Colonic mucosa (tissue), 4 donors: ENCODE measurements around the gene HBEGF. TPM values are rescaled to one million over a fixed set of nuclear protein-coding genes. Genes with fewer than 3 reads are reported as not detected.

Experiments
- DNase-seq: peaks from one replicate; pipeline ENCODE4 v3.0.0-alpha.2; 2020
- H3K27ac ChIP-seq: fragments of 200-600 bp; one replicate; pipeline ENCODE4 v1.8.0; 2021
- H3K27me3 ChIP-seq: fragments of 200-600 bp; one replicate; pipeline ENCODE4 v1.8.0; 2021
- H3K36me3 ChIP-seq: fragments of 200-600 bp; one replicate; pipeline ENCODE4 v1.8.0; 2021
- H3K4me1 ChIP-seq: fragments of 200-600 bp; one replicate; pipeline ENCODE4 v1.8.0; 2021; ENCODE audit warnings: mild to moderate bottlenecking
- H3K4me3 ChIP-seq: fragments of 200-600 bp; one replicate; pipeline ENCODE4 v1.8.0; 2021
- H3K9ac ChIP-seq, 2 donors: one replicate each; pipeline ENCODE4 v1.7.0; 2013; ENCODE audit warnings: control low read depth in 2 of 2, low read depth in 2 of 2, low read length in 2 of 2
- H3K9me3 ChIP-seq: fragments of 200-600 bp; one replicate; pipeline ENCODE4 v1.8.0; 2021
- intact Hi-C: fragments of 100-400 bp; cut with DNase I; formaldehyde crosslinking; loops from one replicate; pipeline ENCODE4 v1.14.1; 2022
- total RNA-seq, 2 donors: library from RNA; stranded (reverse); fragmentation: NEBNext Ultra II Directional in 1 of 2; extraction: Animal tissue kit (Norgen Biotek cat#: 25700) in 1 of 2; gene quantifications; one replicate each; pipeline ENCODE4 v1.2.1, GENCODE V29; 2021
- TF ChIP-seq, protein P1 (sequence below): fragments of 200-600 bp; IDR thresholded peaks from one replicate; pipeline ENCODE4 v1.8.0; 2022; ENCODE audit warnings: antibody characterized with exemption, mild to moderate bottlenecking
- donor health status: healthy.
- donor health status: DM: no; HTN: no; CAD: no.
- donor health status: DM: no; HTN: no; CAD: no.

HBEGF gene
- total RNA-seq, 2 donors from 2014 or later, result 4.3 to 14.6 TPM

DNA sequence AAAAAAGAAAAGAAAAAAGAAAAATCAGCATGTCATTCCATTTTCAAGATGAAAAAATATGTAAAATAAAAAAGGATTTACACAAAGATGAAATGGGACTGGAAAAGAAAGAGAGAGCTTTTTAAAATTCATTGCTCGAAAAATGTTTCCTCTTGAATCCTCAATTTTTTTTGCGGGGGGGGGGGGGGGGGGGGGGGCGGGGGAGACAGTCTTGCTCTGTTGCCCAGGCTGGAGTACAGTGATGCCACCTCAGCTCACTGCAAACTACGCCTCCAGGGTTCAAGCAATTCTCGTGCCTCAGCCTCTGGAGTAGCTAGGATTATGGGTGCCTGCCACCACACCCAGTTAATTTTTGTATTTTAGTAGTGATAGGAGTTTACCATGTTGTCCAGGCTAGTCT, 60.0 kb downstream of the HBEGF start:
- TF ChIP-seq, protein P1, sequence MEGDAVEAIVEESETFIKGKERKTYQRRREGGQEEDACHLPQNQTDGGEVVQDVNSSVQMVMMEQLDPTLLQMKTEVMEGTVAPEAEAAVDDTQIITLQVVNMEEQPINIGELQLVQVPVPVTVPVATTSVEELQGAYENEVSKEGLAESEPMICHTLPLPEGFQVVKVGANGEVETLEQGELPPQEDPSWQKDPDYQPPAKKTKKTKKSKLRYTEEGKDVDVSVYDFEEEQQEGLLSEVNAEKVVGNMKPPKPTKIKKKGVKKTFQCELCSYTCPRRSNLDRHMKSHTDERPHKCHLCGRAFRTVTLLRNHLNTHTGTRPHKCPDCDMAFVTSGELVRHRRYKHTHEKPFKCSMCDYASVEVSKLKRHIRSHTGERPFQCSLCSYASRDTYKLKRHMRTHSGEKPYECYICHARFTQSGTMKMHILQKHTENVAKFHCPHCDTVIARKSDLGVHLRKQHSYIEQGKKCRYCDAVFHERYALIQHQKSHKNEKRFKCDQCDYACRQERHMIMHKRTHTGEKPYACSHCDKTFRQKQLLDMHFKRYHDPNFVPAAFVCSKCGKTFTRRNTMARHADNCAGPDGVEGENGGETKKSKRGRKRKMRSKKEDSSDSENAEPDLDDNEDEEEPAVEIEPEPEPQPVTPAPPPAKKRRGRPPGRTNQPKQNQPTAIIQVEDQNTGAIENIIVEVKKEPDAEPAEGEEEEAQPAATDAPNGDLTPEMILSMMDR, result no peak
- Histone ChIP-seq H3K27ac (no peak overlapping the region), H3K27me3 (no peaks in the 10 kb centered on the region), H3K36me3 (no peaks in the 10 kb centered on the region), H3K9ac (no peak overlapping the region), H3K4me1 (no peaks in the 10 kb centered on the region), H3K9me3 (no peaks in the 10 kb centered on the region), H3K4me3 (no peak overlapping the region)
- DNase-seq, result no peak
- intact Hi-C loops, result no loop called here

DNA sequence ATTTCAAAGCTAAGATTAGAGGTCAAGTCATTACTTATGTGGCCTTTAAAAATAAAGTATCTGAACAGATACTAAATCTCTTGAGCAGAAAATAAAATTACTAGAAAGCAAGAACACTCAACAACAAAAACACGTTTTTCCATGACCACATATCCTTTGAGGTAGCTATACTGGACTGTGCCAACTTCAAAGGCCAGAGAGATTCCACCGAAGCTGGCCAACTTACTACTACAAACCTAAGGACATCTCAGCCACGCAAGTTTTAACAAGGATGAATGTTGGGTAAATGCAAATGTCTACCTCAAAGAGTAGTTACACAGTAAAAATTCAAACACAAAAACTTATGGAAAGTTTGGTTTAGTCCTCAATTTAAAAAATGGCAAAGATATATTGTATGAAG, 62.4 kb downstream of the HBEGF start:
- TF ChIP-seq, protein P1, result no peak
- Histone ChIP-seq H3K27ac (no peak overlapping the region), H3K4me1 (no peaks in the 10 kb centered on the region), H3K36me3 (no peaks in the 10 kb centered on the region), H3K9ac (no peak overlapping the region), H3K4me3 (no peak overlapping the region), H3K9me3 (no peaks in the 10 kb centered on the region), H3K27me3 (no peaks in the 10 kb centered on the region)
- intact Hi-C loops, result no loop called here
- DNase-seq, result no peak

Other genes with a start within 250 kb of the HBEGF start
- gene PURA, start 232.5 kb downstream of the HBEGF start, total RNA-seq, result 10 to 100 TPM; 20.5 to 21.6 TPM
- gene IGIP, start 220.7 kb downstream of the HBEGF start, total RNA-seq, result 1 to 10 TPM; 7.8 to 9.5 TPM
- 100 to 1,000 TPM; 205 TPM for gene CYSTM1, start 171.4 kb downstream of the HBEGF start, total RNA-seq
- 10 to 100 TPM; 41.2 to 41.4 TPM for gene PFDN1, start 43.5 kb downstream of the HBEGF start, total RNA-seq
- under 1 TPM in 1 of 2 donors, not detected in 1; 0.42 TPM for gene SLC4A9, start 13.6 kb upstream of the HBEGF start, total RNA-seq
- gene ANKHD1, start 55.2 kb upstream of the HBEGF start, total RNA-seq, result 100 to 1,000 TPM; 108 to 115 TPM
- 10 to 100 TPM; 13.5 to 13.8 TPM for gene EIF4EBP3, start 201.1 kb upstream of the HBEGF start, total RNA-seq
- 10 to 100 TPM; 24.5 to 34.1 TPM for gene SRA1, start 210.9 kb upstream of the HBEGF start, total RNA-seq
- 10 to 100 TPM; 11.0 to 17.0 TPM for gene APBB3, start 218.0 kb upstream of the HBEGF start, total RNA-seq
- gene SLC35A4, start 218.2 kb upstream of the HBEGF start, total RNA-seq, result 100 to 1,000 TPM in 1 of 2 donors, 10 to 100 TPM in 1; 78.1 to 129 TPM